ENCODE measurements around the gene MVB12B.

GRCh38 chr9:126513159-126514036 is 186.8 kb downstream of the MVB12B start:
- TF ChIP-seq CTCF (IDR thresholded peaks at IDR 0.05) (no peak), JUN (CRISPR knock-in tag; IDR thresholded peaks at IDR 0.05) (no peak), OVOL2 (CRISPR knock-in tag; IDR thresholded peaks at IDR 0.05; ENCODE audit: borderline replicate concordance) (no peak), USF1 (CRISPR knock-in tag; IDR thresholded peaks at IDR 0.05) (no peak), MAX (CRISPR knock-in tag; IDR thresholded peaks at IDR 0.05) (no peak), CDX4 (CRISPR knock-in tag; IDR thresholded peaks at IDR 0.05; ENCODE audit: borderline replicate concordance) (no peak), HMGA2 (CRISPR knock-in tag; IDR thresholded peaks at IDR 0.05) (no peak), NR2C2 (CRISPR knock-in tag; IDR thresholded peaks at IDR 0.05) (no peak), E2F1 (CRISPR knock-in tag; IDR thresholded peaks at IDR 0.05) (no peak)

Data from WTC11 (cell line).